ENCODE measurements around the gene SPDYC.

GRCh38 chr11:65132988-65133700 lies 36.9 kb upstream of the SPDYC start:
- TF ChIP-seq MAX (IDR thresholded peaks at IDR 0.05) (no peak), JUND (IDR thresholded peaks at IDR 0.05) (no peak), EZH2 (IDR thresholded peaks at IDR 0.05) (no peak), CBX3 (IDR thresholded peaks at IDR 0.05; ENCODE audit: low read depth) (no peak), YY1 (IDR thresholded peaks at IDR 0.05; ENCODE audit: extremely low read depth, insufficient replicate concordance, low read depth, low read length) (no peak), ATF3 (IDR thresholded peaks at IDR 0.05) (no peak), SRF (IDR thresholded peaks at IDR 0.05; ENCODE audit: low read depth) (no peak), POLR2A (IDR thresholded peaks at IDR 0.05; ENCODE audit: borderline replicate concordance, extremely low read depth, insufficient read depth, insufficient read length) (no peak), CTCF (IDR thresholded peaks at IDR 0.05 in 2 of 3, conservative IDR thresholded peaks at IDR 0.05 in 1 of 3; ENCODE audit: borderline replicate concordance in 1 of 3, insufficient read depth in 1 of 3, low read depth in 2 of 3, low read length in 2 of 3) (no peak), POLR2AphosphoS5 (IDR thresholded peaks at IDR 0.05; ENCODE audit: low read depth, low read length) (peak; percentile 75)

Measured in HCT116 (cell line).